Left renal pelvis (tissue), 4 donors: ENCODE data around the gene ARHGEF1. TPM values are rescaled to one million over a fixed set of nuclear protein-coding genes. Genes with fewer than 3 reads are reported as not detected.
"Not testable (repeated sequence)": the region's sequence is repeated elsewhere in the genome, so short reads cannot be mapped to it uniquely, and the experiment has no call there.

Experiments
- DNase-seq, 4 donors: peaks; one replicate each; pipeline ENCODE4 v3.0.0-alpha.2; 2013; ENCODE audit warnings: low read depth in 4 of 4, low spot score in 3 of 4
- polyA plus RNA-seq, 4 donors: library from polyadenylated mRNA; unstranded; fragments of 120-200 nt; gene quantifications; one replicate each; pipeline ENCODE4 v1.2.1, GENCODE V29; 2013; ENCODE audit not compliant: insufficient read length in 4 of 4

Gene ARHGEF1
- polyA plus RNA-seq, 4 donors = 38.2 to 63.3 (median 45.9) TPM

DNA sequence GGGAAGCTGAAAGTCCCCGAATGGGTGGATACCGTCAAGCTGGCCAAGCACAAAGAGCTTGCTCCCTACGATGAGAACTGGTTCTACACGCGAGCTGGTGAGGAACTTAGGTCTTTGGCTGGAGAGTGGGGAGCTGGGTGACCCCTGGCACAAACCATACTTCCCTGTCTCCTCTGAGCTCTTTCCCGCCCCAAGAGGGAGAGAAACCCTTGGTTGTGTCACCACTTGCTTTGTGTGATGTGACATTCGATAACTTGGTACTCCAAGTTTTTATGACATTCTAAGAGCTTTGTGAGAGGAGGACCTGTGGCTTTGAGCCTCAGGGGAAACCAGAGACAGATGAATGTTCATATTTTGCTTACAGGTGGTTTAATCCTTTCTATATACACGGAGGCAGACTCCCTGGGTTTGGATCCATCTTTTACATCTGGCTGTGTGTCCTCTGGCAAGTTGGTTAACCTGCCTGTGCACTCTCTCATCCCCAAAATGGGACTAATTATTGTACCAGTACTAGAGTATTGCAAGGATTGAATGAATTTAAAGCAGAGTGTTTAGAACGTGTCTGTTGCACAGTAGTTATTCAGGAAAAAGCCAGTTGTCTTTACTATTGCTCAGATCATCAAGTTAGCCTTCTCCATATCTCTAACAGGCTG is 21.7 kb upstream of the ARHGEF1 start:
- DNase-seq = no peak

DNA sequence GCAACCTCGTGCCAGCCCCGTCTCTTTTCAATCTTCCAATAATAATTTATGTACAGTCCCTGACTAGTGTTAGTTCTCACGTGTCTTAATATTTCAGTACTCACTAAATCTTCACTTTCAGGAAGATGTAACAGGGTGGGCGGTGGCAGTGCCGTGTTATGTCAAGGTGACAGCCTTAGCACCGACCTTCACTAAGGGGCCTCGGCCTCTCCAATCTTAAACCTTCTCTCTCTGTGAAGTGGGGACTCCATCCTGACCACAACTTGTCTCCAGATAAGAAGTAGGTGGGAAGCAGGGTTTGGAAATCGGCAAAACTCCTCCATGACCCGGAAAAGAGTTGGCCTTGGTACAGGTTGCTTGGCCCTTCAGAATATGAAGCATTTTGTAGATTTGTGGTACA is 21.1 kb upstream of the ARHGEF1 start:
- no peak for DNase-seq

DNA sequence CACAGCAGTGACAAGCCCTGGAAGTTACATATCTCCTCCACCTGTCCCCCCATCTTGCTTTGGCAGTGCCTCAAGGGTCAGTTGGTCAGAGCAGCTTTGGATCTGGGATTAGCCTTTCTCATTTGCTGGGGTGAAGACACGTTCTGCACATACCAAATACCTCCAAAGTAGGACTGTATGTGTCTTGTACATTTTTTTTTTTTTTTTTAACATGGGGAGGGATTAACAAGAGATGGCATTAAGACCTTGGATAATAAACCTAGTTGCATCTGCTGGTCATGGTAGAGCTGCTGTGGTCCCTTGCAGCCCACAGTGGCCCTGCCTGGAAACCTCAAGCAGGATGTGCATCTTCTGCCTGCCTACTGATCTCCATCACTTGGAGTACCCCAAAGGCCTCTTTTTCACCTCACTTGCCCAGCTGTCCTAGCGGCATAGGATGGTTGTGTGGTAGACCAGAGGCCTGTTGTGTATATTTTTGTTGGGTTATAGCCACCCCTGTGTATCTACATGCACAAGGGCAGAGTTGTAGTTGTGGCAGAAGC is 20.5 kb upstream of the ARHGEF1 start:
- DNase-seq = no peak

DNA sequence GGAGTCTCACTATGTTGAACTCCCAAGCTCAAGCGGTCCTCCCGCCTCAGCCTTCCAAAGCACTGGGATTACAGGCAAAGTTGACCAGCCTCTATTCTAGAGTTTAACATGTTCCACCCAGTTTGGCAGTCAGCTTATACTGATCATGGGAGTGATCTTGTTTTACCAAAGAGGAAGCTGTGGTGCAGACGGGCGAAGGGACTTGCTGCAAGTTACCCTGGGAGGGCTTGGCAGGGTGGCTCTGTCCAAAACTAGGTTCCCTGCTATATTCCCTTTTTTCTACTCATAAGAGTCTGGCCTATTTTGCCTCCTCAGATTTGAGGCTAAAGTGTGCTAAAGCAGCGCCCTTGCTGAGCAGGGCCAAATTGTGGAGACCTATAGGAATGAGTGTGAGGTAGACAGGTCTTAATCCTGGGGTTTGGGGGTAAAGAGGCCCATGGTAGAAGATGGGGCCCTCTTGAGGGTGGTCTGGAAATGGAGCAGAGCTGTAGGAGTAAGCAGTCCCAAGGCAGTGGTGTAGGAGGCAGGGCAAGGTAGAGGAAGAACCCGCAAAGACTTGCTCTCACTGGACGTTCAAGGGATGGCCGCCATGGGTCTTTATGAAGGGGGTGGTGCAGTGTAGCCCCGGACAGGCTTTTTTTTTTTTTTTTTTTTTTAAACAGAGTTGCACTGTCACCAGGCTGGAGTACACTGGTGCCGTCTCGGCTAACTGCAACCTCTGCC is 19.6 kb upstream of the ARHGEF1 start:
- no peak for DNase-seq

DNA sequence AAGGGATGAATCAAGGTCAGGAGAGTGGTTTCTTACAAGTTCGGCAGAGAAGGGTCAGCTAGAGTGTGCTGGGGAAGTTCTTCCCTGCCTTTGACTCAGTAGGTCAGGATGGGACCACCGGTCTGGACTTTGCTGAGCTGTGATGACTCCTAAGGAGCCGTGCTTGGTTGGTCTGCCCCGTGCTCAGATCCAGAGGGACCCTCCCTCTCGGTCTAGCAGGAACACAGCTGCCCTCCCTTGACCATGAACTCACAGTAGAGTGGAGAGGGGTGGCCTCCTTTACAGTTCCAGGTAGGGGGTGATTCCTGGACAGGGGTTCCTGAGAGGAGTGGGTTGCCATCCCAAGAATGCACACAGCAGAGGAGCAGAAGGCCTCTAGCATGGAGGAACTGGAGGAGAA is 18.6 kb upstream of the ARHGEF1 start:
- no peak for DNase-seq

DNA sequence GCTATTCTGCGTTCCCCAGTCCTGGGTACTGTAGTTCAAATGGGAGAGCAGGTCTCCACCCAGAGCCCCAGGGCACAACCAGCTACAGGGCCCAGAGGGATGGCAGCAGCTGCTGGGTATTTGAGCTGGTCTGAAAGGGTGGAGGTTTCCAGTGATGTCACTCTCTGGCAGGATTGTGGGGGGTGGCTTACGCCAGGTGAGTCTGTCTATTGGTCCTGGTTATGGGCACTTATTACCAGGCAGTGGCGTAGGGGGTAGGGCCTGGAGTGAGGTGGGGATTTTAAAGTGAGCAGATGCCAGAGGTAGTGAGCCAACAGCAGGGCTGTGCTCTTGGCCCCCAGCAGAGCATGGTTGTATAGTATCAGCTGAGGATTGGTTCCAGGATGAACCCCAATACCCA is 16.7 kb upstream of the ARHGEF1 start:
- no peak for DNase-seq

DNA sequence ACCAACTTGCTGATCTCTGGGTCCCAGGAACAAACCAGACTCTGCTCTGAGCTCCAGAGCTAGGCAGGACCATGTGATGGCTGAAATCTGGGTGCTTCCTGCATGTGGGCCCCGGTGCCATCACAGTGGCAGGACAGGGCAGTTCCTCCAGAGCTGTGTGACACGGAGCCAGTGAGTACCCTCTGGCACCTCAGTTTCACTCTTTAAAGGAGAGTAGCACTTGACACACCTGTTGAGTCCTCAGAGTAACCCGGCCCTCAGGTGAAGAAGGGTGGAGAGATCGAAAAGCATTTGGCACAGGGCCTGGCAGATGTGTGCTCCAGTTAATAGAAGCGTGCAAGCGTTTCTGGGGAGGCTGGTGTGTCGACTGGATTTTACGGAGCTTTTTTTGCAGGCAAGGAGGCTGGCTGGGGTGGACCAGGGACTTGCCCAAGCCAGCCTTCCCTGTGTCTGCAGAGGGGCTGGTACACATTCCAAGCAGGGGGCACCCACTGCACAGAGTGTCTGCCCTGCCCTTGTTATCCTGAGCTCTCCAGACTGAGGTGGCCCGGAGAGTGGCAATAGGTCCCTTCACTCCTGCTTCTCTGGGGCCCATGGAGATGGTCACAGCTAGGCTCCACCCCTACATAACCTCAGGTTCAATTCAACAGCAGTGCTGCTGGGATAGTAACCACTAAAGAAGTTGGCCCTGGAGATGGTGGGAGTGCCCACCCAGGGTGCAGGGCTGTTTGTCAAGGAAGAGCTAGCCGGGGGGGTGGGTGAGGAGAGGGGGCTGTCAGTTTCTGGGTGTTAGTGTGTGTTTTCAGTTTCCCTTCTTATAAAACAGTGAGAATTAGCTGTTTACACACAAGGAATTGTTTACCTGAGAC is 14.6 kb upstream of the ARHGEF1 start:
- no peak for DNase-seq

DNA sequence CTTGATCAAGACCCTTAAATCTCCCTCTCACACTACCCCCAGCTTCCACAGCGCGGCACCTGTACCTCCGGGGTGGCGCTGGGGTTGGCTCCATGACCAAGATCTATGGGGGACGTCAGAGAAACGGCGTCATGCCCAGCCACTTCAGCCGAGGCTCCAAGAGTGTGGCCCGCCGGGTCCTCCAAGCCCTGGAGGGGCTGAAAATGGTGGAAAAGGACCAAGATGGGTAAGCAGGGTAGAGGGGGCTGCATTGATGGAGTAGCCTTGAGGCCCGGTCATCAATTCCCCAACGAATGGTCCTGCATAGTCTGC is 14.0 kb upstream of the ARHGEF1 start:
- no peak for DNase-seq

DNA sequence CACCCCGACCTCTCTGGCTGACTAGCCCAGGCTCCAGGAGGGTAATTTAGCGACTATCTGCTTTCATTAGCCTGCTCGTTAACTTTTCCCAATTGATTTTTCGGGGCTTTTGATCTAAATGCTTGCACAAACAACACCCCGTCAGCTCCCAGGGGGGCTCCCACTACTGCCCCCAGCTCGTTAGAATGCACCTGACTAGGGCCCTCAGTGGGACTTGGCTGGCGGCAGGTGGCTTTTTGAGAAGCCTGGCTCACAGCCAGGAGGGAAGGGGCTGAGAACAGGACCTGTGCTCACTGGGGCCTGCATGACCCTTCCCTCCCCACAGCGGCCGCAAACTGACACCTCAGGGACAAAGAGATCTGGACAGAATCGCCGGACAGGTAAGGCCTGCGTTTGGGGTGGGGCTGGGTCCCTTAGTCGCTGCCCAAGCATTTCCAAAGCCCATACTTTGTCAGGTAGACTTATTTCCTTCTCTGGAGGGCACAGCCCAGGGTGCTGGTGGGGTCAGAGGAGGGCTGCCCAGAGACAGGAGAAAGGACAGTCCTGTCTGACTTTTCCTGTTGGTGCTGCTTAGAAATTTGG is 13.5 kb upstream of the ARHGEF1 start:
- no peak for DNase-seq

DNA sequence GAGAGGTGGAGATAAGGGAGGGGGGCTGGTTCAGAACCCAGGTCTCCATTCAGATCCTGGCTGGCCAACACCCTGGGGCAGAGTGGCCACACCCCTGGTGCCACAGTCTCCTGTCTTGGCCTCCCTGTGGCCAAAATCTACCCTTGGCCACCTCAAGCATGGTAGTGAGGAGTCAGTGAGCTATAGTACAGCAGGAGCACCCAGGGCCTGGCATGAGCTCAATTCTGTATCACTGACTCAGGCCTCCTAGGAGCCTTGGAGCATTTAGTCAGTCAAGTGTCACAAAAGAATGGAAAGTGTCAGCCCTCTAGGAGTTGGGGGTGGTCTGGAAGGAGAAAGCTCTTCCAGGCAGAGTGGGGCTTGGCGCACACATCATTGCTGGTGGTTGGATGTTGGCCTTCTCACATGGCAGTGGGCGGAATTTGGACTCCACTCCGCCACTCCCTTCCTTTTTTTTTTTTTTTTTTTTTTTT is 12.5 kb upstream of the ARHGEF1 start:
- no peak for DNase-seq

DNA sequence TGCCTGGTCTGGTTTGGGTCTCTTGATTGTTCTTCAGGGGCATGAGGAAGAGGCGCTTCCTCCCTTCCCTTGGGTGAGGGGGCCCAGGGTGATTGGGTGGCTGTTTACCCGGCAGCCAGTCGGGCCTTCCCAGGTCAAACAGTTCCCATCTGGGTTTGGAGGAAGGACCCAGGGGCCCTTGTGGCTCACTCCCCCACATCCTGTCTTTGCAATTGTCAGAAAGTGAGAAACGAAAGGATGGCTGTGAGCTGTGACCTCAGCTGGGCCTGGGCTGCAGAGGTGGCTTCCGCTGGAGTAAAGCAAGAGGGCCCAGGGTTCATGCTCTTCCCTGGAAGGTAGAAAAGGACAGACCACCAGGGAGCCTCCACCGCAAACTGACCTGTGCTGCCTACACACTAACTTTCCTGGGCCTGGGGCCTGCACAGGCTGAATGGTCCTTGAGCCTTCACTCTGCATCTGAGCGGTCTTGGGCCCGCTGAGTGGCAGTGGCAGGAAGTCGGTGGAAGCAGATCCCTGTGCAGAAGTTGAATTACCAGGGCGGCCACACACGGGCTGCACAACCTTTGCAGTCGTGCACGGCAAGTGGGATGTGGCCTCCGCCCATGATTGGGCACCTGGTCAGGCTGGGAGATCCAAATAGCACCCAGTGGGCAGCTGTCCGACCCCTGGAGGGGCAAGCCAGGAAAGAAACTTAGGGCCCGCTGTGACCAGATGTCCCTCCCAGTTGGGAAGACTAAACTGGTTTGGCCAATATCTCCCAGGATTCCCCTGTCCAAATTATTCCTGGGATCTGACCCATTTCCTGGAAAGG is 11.2 kb upstream of the ARHGEF1 start:
- DNase-seq = no peak

DNA sequence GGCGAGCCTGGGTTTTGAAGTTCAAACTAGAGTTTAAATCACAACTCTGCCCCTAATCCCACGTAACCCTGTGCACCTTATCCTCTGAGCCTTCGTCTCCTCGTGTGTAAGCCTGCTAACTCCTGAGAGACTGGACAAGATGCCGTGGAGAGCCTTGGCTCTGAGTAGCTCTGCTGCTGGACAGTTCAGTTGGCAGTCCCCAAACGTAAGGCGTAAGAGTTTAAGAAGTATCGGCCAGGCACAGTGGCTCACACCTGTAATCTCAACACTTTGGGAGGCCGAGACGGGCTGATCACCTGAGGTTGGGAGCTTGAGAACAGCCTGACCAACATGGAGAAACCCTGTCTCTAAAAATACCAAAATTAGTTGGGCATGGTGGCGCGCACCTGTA is 10.6 kb upstream of the ARHGEF1 start:
- no peak for DNase-seq

DNA sequence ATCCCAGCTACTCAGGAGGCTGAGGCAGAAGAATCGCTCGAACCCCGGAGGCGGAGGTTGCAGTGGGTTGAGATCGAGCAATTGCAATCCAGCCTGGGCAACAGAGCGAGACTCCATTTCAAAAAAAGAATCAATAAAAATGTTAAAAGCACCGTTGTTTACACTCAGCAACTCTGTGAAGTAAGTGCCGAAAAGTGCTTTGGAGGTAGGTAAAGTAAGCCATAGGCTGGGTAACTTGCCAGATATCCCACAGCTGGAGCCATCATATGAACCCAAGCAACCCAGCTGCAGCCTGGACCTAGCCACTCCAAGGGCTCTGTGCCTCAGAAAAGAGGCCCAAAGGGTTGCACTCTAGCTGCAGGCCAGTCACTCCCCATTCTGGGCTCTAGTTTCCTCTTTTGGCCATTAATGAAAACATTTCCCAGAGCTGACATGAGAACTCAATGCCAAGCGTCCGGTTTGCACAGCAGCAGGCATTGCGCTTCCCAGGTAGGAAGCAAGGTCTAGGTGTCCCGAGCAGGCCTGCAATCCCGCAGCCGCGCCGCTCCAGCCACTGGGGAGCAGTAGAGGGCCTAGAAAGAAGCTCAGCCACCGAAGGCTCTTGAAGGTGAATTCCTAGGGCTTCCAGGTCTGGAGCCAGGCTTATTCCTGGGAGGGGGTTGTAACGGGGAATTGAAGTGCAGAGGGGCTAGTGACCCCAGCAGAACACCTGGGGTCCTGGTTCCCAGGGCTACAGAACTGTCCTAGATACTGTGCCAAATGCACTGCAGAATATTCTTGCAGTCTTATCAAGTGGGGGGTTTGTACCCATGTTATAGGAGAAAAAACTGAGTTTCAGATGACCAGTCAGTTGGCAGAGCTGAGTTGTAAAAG is 10.0 kb upstream of the ARHGEF1 start:
- DNase-seq = no peak

DNA sequence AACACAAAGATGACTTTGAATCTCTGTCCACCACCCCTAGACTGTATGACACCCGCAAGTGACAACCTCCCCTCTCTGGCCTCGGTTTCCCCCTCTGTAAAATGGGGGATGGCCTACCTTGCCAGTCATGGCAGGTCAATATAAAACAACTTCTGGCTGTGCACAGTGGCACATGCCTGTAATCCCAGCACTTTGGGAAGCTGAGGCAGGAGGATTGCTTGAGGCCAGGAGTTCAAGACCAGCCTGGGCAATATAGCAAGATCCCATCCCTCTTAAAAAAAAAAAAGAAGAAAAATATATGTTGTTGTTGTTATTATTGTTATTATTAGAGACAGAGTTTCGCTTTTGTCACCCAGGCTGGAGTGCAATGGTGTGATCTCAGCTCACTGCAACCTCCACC is 7.0 kb upstream of the ARHGEF1 start:
- not testable (repeated sequence) for DNase-seq

DNA sequence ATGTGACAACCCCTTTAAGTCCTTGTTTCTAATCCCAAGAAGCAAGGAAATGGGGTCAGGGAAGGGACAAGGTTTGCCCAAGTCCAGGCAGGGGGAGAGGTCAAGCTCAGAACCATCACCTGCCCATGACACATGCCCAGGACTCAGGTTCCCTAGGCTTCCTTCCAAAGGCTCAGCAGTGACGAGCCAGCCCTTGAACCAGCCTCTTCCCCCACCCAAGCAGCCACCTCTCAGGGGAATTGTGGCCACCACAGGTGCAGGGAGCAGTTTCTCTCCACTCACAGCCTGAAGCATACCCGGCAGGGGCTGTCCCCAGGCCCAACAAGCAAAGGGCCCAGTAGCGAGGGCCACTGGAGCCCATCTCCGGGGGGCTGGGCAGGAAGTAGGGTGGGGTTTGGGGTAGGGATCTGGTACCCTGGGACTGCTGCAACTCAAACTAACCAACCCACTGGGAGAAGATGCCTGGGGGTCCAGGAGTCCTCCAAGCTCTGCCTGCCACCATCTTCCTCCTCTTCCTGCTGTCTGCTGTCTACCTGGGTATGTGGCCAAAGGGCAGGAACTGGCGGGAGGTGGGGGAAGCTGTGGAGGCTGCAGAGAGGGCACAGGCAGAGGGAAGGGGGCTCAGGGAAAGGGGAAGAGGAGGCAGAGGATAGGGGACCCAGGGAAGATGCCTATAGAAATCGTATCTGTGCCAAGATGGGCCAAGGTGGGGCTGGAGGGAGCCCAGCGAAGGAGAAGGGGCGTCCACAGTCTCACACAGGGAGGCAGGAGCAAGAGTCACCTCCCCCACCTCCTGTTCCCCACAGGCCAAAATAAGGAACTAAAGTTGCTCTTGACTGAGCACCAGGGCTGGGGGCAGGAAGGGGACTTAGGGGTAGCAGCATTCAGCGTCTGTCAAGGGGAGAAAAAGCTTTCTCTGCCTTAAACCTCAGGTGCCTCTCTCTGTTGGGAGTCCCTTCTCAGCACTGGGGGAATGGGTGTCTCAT is 5.8 kb upstream of the ARHGEF1 start, which contains the start of gene CD79A:
Gene CD79A (plus strand): TSS at position 433 of the 986 bp plus-strand sequence. CDS start 26 bp downstream, at position 459.
- DNase-seq = no peak

DNA sequence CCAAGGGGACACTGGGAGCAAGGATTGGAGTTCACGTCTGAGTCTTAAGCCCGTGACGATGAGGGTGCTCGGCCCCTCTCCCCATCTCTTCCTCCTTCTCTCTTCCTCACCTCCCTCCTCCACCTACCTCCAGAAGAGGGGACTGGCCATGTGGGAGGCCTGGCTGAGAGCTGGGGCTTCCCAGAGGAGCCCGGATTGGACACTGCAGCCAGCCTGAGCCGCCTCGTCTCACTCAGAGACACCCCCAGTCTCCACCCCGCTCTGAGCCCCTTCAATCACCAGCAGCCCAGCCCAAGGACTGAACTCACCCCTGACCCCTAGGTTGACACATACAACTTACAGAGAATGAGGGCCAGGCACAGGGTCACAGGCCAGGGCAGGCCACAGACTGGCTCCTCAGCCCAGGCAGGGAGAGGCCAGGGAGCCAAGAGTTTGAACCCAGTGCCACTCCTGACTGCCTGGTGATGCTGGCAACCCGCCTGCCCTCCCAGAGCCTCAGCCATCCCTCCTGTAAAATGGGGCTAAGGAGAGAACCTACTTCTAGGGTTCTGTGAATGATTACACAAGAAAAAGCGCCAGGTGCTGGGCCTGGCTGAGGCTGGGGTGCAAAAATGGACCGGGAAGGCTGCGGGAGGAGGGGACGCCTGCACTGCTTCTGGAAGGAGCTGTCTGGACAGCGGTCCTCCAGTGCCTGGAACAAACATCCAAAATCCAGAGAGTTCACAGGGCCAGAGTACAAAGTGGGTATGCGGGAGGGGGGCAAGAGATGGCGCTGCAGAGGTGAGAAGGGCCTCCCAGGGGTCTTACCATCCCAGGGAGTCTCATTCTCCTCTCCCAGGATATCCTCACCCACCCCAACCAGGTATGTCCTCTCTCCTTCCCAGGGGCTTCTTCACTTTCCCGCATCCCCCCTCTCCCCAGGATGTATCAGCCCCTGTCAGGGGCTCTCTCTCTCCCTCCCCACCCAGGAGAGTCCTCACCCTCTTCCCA is 4.8 kb upstream of the ARHGEF1 start:
- DNase-seq = no peak

DNA sequence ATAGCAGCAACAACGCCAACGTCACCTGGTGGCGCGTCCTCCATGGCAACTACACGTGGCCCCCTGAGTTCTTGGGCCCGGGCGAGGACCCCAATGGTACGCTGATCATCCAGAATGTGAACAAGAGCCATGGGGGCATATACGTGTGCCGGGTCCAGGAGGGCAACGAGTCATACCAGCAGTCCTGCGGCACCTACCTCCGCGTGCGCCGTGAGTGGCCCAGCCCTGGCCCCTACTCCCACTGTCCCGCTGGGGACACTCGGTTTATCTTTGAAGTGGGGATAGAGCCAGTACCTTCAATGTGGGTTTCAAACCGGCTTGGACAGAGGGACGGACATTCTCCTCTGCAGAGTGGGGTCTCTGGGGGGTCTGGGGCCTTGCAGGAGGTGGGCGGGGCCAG is 3.9 kb upstream of the ARHGEF1 start:
- DNase-seq = no peak
